Coronary artery (tissue), 2 donors: ENCODE measurements around the gene PIK3R1.
A peak's percentile ranks its signal among the peaks of the same experiment; 100 is the strongest.

Source experiments
- DNase-seq: peaks from one replicate; pipeline ENCODE4 v3.0.0-alpha.2; 2017; ENCODE audit warnings: low spot score
- H3K27ac ChIP-seq, 2 donors: fragments of 200-600 bp; sonication (generic); one replicate each; pipeline ENCODE4 v1.5.1; 2016 to 2019
- H3K4me3 ChIP-seq: fragments of 200-600 bp; sonication (generic); 2 replicates; pipeline ENCODE4 v1.5.1; 2016; ENCODE audit warnings: mild to moderate bottlenecking, moderate library complexity
- CTCF ChIP-seq: fragments of 200-600 bp; sonication (generic); IDR thresholded peaks from one replicate; pipeline ENCODE4 v1.5.1; 2019; ENCODE audit warnings: antibody characterized with exemption

PIK3R1 gene

GRCh38 chr5:68260467-68260866, 44.9 kb downstream of the PIK3R1 start:
- peak overlapping the region; percentile 41 to 81 for H3K27ac ChIP-seq
- no peak for TF ChIP-seq CTCF
- no peak for DNase-seq
- no peak overlapping the region for H3K4me3 ChIP-seq

- no peak for DNase-seq
- no peak overlapping the region for H3K4me3 ChIP-seq
- peak; percentile 6 for TF ChIP-seq CTCF
- peak overlapping the region; percentile 62 to 83 for H3K27ac ChIP-seq
These were observed 45.6 kb downstream of the PIK3R1 start for GRCh38 chr5:68261169-68261568.

GRCh38 chr5:68261569-68262065, 46.1 kb downstream of the PIK3R1 start:
- H3K27ac ChIP-seq, result peak overlapping the region; percentile 62 to 83
- DNase-seq, result no peak
- no peak for TF ChIP-seq CTCF
- no peak overlapping the region for H3K4me3 ChIP-seq

- Histone ChIP-seq H3K4me3 (peak overlapping the region; percentile 21), H3K27ac (peak overlapping the region; percentile 84 to 91)
- DNase-seq, result no peak
- no peak for TF ChIP-seq CTCF
These were observed 48.7 kb downstream of the PIK3R1 start for GRCh38 chr5:68264024-68264956.

- no peak for DNase-seq
- Histone ChIP-seq H3K4me3 (peak overlapping the region; percentile 21), H3K27ac (peak overlapping the region; percentile 84 to 91)
- no peak for TF ChIP-seq CTCF
These were observed 49.8 kb downstream of the PIK3R1 start for GRCh38 chr5:68265347-68265746.

- Histone ChIP-seq H3K27ac (peak overlapping the region; percentile 84 to 91), H3K4me3 (peak overlapping the region; percentile 33)
- DNase-seq, result no peak
- no peak for TF ChIP-seq CTCF
These were observed 50.4 kb downstream of the PIK3R1 start for GRCh38 chr5:68265822-68266395.
